NCI-H345 (cell line): Measurements from ENCODE around the gene PANK2.
"Not testable (repeated sequence)": the region's sequence is repeated elsewhere in the genome, so short reads cannot be mapped to it uniquely, and the experiment has no call there.

Experiments
- DNase-seq: peaks from one replicate; lab custom pipeline; 2025; lab: John Stamatoyannopoulos, UW

PANK2 gene

DNA sequence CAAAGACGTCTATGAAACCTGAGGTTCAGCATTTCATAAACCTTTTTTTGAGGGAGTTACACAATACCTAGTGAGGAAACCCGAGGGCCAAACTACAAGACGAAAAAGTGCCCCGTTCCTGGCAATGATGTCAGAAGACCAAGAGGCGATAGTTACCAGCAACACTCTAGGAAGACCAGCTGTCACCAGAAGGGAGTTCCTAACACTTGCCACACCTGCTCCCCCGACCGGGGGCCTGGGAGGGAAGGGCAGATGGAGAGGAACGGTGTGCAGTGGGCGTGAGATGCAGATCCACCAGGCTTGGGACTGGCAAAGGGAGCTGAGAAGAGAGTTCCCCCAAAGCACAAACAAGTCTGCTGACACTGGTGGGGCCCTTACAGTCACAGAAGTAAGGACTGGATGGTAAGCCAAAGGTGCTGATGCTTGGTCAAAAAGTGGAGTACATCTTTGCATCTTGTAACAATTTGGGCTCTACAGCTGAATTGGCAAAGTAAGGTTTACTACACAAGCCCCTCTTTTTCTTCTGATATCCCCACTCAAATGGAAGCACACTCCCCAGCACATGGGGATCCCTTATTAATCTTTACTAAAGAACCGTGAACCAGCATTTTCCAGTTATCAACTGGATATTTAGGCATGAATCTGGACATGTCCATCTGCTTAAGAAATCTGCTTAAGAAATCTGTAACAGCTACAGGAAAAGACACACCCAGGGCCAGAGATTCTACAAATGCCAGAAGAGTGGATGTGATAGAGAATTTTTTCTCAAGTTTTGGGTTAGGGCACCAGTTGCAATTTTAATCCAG lies 38.5 kb downstream of the PANK2 start:
- peak; percentile 51 for DNase-seq

DNA sequence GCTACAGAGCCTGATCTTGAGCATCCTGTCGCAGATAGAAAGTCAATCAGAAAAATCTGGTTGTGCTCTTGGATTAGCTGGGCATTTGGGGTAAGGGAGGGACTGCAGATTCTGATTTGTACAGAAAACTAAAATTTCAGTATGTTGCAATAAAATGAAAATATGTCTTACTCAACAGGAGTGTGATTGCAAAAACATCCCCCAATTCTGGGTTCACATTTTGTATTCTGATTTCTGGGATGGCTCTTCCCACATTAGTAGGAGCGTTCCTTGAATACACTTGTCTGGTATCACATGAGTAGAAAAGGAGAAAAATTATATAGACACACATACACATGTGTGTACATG lies 40.5 kb downstream of the PANK2 start:
- no peak for DNase-seq

DNA sequence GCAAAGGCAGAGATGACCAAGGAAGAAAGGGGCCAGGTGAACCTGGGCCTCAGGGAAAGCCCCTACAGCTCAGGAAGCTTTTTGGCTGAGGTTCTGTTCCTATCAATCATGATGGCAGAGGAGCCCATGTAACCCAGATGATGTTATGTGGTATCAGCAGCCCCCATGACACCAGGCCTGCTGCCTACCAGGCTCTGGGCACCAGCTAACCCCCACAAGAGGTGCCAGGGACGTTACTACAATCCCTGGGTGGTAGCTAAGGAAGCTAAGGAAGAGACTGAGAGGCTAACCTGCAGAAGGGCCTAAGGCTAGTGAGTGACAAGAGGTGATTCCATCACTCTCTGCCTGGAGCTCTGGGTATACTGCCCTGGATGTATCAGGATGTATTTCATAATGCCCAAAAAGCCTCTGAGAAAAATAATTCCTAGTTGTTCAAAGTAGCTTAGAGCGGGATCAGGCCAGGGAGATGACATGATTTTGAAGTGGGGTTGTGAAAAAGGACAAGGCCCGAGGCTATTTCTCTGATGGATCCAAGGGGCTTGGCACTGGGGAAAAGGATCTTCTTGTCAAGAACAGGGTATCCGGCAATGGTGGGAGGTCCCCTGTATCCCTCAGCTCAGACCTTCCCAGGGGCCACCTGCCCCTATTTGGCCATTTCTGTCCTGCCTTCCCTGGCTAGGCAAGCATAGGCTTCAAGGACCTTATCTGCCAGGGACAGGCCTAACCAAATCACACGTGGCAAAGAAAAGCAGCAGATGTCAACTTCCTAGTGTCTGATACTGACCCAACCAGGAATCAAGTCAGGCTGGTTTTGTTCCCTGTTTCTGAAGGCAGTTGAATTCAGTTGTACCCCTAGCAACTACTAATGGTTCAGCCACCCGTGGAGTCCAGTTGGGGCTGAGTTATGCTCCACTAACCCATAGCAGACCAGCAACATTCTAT lies 41.3 kb downstream of the PANK2 start:
- DNase-seq = no peak

DNA sequence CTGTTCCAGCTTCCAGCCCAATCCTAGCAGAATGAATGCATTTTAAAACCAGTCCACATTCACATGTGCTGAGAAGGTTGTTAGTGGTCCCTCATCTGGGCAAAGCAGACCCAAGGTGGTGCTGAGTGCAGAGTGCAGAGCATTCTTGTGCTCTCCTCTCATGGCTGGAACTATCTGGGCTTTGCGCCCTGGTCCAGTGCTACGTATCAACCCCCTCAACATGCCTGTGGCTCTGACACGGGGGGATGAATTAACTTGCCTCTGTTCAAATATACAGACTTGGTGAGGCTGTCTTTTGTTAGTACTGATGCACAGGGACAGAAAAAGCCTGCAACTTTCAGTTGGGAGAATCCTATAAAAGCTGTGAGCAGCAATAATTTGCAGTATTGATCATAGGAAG lies 42.5 kb downstream of the PANK2 start:
- no peak for DNase-seq

DNA sequence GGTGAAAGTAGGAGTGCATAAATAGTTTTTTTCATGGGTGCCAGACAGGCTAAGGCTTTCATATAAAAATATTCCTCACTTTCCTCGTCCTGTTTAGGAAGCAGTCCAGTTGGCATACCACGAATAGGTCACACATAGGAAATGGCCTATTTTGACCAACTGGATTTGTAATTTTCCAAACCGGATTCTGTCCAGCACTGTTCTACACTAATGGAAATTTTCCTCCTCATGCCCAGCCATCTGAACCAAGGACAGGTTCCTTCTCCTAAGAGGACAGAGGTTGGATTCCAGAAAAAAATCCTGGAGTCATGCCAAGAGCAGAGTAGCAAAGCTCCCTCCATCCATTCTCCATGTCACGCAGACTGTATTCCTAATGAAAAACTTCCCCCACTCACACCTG lies 43.1 kb downstream of the PANK2 start:
- DNase-seq = no peak

DNA sequence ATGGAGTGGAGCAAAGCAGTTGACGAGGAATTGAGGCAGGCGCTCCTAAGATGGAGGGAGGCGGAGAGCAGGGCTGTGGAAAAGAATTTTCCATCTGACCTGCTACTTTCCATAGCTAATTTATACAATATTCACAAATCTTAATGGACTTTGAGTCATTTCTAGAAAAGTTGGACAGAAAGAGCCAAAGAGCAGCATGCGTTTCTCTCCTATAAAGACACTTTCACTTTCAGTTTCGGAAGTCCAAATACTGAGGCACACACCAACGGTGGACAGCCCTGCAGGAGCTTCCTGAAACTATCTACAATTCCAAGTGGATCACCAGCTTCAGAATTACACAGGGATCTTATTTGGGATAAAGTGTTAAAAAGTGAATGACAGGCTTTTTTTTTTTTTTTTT lies 43.5 kb downstream of the PANK2 start:
- no peak for DNase-seq

DNA sequence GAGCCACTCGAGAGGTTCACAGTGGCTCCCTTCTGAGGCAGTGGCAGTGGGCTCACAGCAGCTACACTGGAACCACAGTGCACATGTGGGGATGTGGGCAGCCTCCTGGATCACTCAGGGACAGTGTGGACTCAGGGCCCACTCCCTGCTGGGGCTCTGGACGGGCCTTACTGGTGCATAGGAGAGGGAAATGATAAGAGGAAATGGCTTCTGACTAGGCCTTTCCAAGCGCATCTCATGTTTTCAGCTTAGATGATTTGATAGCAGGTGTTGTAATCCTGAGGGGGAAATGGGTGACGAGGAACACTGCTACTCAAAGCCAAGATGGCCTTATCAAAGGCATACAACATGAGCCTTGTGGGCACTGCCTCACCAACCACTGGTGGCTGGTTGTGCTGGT lies 44.0 kb downstream of the PANK2 start:
- no peak for DNase-seq

DNA sequence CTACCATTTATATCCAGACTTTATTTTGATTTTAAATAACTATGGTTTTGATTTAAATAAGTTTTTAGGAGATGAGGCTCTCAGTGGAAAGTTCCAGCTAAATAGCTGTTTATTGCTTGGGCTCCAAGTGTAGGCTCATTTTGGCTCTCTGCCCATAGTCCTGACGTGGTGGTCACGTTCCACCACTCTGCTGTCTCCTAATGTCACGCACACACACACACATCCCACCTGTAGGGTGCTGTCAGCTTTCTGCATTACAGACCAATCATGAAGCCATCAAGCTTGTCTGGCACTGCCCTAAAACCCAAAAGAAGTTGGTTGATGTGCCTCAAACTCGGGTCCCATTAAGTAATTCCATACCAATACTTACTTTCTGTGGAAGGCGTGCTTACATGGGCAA lies 45.4 kb downstream of the PANK2 start:
- no peak for DNase-seq

DNA sequence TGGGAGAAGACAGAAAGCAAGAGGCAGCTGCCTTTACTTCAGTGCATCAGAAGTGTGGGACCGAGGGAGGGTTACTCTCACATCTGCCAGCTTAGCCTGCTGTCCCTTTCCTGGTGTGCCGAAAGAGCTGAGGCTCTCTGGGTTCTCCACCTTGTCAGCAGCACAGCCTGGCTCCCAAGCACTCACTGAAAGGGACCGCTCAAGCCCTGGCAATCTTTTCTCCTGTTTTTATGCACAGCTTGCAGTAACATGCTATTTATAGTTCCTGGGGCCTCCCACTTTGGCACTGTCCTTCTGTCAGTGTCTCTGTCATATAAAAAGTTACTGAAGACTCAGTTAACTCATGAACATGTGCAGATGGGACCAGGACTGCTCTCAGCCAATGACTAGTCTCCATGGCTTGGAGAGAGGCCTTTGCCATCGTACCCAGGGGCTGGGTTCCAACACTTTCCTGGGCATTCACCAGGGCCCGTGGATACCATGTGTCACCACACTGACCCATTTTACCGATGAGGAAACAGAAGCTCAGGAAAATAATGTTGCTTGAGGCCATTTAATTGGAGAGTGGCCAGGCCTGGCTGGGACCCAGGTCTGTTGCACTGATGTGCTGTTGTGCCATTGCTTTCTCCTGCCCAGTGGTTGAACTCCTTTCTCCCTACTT lies 46.2 kb downstream of the PANK2 start:
- DNase-seq = no peak

DNA sequence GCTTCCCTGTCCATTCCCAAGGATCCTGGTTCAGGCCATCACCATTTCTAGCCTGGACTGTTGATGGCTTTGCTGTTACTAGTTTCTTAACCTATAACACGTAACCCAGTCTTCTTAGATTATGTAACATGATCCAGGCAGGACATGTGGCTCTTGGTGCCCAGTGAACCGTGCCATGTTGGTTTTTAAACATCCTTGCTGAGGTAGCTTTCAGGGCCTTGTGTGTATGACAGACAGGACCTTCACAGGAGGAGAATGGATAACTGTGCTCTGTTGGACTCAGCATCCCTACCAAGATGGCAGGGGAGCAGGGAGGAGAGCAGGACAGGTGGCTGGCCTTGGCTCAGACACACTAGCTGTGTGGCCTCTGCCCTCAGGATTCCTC lies 46.8 kb downstream of the PANK2 start:
- no peak for DNase-seq

DNA sequence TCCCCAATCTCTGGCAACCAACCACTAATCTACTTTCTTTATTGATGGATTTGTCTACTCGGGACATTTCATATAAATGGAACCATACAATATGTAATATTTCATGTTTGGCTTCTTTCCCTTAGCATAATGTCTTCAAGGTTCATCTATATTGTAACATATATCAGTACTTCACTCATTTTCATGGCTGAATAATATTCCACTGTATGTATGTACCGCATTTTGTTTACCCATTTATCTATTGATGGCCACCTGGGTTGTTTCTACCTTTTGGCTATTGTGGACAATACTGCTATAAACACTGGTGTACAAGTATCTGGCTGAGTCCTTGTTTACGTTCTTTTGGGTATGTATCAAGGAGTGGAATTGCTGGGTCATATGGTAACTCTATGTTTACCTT lies 48.4 kb downstream of the PANK2 start:
- DNase-seq = no peak

DNA sequence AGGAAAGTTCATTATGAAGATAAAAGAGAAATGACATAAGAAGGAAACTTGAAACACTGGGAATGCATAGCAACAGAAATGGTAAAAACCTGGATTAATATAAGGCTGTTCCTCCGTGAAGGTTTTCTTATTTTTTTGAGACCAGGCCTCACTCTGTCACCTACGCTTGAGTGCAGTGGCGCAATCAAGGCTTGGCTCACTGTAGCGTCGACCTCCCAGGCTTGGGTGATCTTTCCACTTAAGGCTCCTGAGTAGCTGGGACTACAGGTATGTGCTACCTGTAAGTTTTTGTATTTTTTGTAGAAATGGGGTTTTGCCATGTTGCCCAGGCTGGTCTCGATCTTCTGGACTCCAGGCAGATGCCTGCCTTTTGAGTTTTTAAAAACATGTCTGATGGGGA lies 51.7 kb downstream of the PANK2 start:
- no peak for DNase-seq

DNA sequence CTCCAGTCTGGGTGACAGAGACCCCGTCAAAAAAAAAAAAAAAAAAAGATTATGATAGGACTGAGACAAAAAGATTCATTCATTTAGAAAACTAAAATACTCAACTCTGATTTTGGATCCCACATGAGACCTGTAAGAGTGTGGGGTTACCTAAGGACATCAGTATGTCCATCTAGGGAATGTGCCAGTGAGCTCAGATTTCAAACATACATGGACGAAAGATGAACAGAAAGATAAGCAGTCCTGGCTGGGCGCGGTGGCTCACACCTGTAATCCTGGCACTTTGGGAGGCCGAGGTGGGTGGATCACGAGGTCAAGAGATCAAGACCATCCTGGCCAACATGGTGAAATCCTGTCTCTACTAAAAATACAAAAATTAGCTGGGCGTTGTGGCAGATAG lies 57.5 kb downstream of the PANK2 start:
- not testable (repeated sequence) for DNase-seq

DNA sequence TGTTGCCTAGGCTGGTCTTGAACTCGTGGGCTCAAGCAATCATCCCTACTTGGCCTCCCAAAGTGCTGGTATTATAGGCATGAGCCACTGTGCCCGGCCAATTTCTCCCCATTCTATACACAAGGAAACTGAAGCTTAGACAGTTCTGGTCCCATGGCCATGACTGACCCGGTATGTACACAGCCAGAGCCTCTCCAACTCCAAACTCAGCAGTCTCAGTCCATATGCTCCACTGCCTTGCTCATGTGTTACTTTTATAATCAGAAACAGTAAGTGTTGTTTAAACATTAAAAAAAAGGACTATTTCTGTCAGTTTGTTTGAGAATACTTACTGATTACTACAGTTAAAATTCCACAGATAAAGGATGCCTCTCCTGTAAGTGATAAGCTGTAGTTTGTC lies 75.5 kb downstream of the PANK2 start:
- no peak for DNase-seq

DNA sequence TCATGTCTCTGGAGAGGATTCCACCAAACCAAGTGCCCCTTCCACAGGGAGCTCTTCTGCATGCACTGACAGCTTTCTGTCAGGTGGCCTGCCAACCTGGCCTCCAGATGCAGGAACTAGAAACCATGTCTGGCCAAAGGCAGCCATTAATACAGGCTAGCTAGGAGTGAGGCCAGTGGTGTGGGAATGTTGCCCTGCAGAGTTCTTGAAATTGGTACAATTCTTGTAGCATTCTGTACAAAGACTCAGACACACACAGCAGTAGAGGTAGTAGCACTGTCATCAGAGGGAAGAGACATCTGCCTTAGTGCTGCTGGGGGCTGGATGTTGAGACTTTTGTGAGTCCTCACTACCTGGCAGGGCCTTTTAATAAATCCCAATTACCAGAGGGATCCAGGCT lies 77.4 kb downstream of the PANK2 start:
- DNase-seq = no peak

DNA sequence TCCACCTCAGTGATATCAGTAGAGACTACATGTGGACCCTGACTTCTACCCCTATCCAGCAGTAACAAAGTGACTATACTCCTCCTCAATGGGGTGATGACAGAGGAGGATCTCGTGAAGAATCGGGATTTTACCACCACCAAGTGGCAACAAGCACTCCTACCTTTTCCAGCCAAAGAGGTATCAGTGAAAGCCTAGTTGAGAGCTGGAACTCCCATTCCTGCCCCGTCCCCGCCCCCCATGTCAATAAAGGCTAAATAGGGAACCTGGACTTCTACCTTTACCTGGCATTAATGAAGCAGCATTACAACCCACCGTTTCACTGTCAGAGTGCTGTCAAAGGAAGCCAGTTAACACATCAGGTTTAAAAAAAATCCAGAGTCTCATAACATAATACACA lies 80.8 kb downstream of the PANK2 start:
- DNase-seq = no peak

DNA sequence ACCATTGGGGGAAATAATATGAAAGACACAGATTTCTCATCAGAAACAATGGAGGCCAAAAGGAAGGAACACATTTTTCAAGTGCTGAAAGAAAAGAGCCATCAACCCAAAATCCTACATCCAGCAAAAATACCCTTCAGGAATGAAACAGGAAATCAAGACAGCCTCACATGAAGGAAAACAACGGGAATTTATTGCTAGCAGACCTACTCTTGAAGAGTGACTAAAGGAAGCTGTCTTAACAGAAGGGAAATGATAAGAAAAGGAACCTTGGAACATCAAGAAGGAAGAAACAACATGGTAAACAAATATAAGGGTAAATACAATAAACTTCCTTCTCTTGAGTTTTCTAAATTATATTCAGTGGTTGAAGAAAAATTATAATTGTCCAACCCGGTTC lies 82.0 kb downstream of the PANK2 start:
- DNase-seq = no peak

DNA sequence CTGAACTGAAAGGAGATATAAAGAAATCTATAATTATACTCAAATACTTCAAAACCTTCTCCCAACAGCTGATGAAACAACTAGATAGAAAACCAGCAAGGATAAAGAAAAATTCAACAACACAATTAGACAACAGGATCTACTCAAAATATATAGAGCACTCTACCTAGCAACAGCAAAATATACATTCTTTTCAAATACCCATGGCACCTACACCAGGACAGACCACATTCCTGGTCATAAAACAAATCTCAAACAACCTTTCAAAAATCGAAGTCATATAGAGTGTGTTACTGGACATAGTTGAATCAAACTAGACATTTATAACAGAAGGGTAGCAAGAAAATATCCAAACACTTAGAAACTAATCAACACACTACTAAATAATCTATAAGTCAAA lies 83.0 kb downstream of the PANK2 start:
- no peak for DNase-seq

DNA sequence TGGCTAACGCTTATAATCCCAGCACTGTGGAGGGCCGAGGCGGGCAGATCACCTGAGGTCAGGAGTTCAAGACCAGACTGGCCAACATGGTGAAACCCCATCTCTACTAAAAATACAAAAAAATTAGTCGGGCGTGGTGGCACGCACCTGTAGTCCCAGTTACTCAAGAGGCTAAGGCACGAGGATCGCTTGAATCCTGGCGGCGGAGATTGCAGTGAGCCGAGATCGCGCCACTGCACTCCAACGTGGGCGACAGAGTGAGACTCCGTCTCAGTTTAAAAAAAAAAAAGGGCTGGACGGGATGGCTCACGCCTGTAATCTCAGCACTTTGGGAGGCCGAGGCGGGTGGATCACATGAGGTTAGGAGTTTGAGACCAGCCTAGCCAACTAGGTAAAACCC lies 83.4 kb downstream of the PANK2 start:
- DNase-seq = not testable (repeated sequence)

DNA sequence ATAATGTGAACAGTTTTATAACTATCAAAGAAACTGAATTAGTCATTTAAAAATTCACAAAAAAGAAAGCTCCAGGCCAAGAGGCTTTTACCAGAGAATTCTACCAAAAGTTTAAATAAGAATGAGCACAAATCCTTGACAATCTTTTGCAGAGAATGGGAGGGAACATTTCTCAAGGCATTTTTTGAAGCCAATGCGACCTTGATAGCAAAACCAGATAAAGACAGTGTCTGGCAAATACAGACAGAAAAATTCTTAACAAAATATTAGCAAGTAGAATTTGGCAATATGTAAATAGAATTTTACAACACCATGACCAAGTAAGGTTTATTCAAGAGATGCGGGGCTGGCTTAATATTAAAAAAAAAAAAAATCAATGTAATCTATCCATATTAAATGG lies 84.5 kb downstream of the PANK2 start:
- DNase-seq = no peak

DNA sequence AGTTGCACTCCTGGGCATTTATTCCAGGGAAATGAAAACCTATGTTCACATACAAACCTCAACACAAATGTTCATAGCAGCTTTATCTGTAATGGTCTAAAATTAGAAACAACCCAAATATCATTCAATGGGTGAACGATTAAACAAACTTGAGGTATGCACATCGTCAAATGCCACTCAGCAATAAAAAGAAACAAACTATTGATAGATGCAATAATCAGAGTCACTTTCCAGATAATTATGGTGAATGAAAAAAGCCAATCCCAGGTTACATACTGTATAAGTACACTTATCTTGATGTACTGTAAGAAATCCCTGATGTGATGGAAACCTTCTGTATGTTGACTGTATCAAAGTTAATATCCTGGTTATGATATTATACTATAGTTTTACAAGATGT lies 87.3 kb downstream of the PANK2 start:
- DNase-seq = no peak
